Hepatocyte (in vitro differentiated cells): ENCODE results near the gene DYNC1LI2. TPM values are rescaled to one million over a fixed set of nuclear protein-coding genes. Genes with fewer than 3 reads are reported as not detected.

Experiments
- DNase-seq: peaks from one replicate; pipeline ENCODE4 v3.0.0-alpha.2; 2016; ENCODE audit warnings: low spot score
- H2AFZ ChIP-seq: fragments of 200-600 bp; sonication (generic); 2 replicates; pipeline ENCODE4 v1.6.0; 2016; ENCODE audit warnings: antibody characterized with exemption, mild to moderate bottlenecking
- H3K27ac ChIP-seq: fragments of 200-600 bp; sonication (generic); 2 replicates; pipeline ENCODE4 v1.5.1; 2016; ENCODE audit warnings: mild to moderate bottlenecking
- H3K27me3 ChIP-seq: fragments of 200-600 bp; sonication (generic); 2 replicates; pipeline ENCODE4 v1.6.1; 2016
- H3K36me3 ChIP-seq: fragments of 200-600 bp; sonication (generic); replicated peaks from 2 replicates; pipeline ENCODE4 v1.5.1; 2016; ENCODE audit warnings: low read depth; ENCODE audit not compliant: insufficient read depth
- H3K4me1 ChIP-seq: fragments of 200-600 bp; sonication (generic); 2 replicates; pipeline ENCODE4 v1.5.1; 2016; ENCODE audit warnings: mild to moderate bottlenecking, moderate library complexity; ENCODE audit not compliant: insufficient read depth
- H3K4me2 ChIP-seq: fragments of 200-600 bp; sonication (generic); 2 replicates; pipeline ENCODE4 v1.6.0; 2016
- H3K4me3 ChIP-seq: fragments of 200-600 bp; sonication (generic); 2 replicates; pipeline ENCODE4 v1.5.1; 2016; ENCODE audit warnings: mild to moderate bottlenecking
- H3K79me2 ChIP-seq: fragments of 200-600 bp; sonication (generic); 2 replicates; pipeline ENCODE4 v1.6.0; 2017; ENCODE audit warnings: mild to moderate bottlenecking
- H3K9me2 ChIP-seq: fragments of 200-600 bp; sonication (generic); replicated peaks from 2 replicates; pipeline ENCODE4 v1.6.0; 2017; ENCODE audit warnings: mild to moderate bottlenecking; ENCODE audit not compliant: insufficient read depth
- H3K9me3 ChIP-seq: fragments of 200-600 bp; sonication (generic); 2 replicates; pipeline ENCODE4 v1.5.1; 2016; ENCODE audit warnings: low read depth, mild to moderate bottlenecking
- H4K20me1 ChIP-seq: fragments of 200-600 bp; sonication (generic); 2 replicates; pipeline ENCODE4 v1.6.0; 2016; ENCODE audit warnings: mild to moderate bottlenecking; ENCODE audit not compliant: insufficient read depth, poor library complexity, severe bottlenecking
- CTCF ChIP-seq: fragments of 200-600 bp; sonication (generic); IDR thresholded peaks from 2 replicates; pipeline ENCODE4 v1.5.1; 2016; ENCODE audit warnings: antibody characterized with exemption, mild to moderate bottlenecking; ENCODE audit not compliant: poor library complexity
- EZH2 ChIP-seq: fragments of 200-600 bp; sonication (generic); IDR thresholded peaks from 2 replicates; pipeline ENCODE4 v1.6.1; 2016; ENCODE audit warnings: antibody characterized with exemption, mild to moderate bottlenecking, borderline replicate concordance
- EZH2phosphoT487 ChIP-seq: fragments of 200-600 bp; sonication (generic); IDR thresholded peaks from one replicate; pipeline ENCODE4 v1.6.1; 2018; ENCODE audit warnings: antibody characterized with exemption, mild to moderate bottlenecking, low read depth, moderate library complexity; ENCODE audit not compliant: unreplicated experiment, severe bottlenecking
- WGBS: methylation state at CpG from one replicate; pipeline ENCODE4 v1.1.6; 2016; ENCODE audit warnings: low lambda C conversion rate; ENCODE audit errors: missing lambda C conversion rate; 5-methylcytosine and 5-hydroxymethylcytosine counted together
- polyA plus RNA-seq: library from polyadenylated mRNA; unstranded; fragments of >200 nt; fragmentation: Nextera tagmentation; extraction: Ambion mirVana; gene quantifications from 2 replicates; pipeline ENCODE4 v1.2.1, GENCODE V29; 2016
- total RNA-seq: library from RNA; depleted of rRNA; stranded (reverse); fragments of >200 nt; gene quantifications from 2 replicates; pipeline ENCODE4 v1.2.3, GENCODE V29; 2014

DYNC1LI2 gene
- total and polyA plus RNA-seq, 2 experiments from 2014 or later: 97.3 to 99.1 TPM

- DNase-seq: no peak
- no peak overlapping the region for H3K4me2 ChIP-seq
- H3K36me3 ChIP-seq: no peaks in the 10 kb centered on the region
- no peaks in the 10 kb centered on the region for H3K9me2 ChIP-seq
- TF ChIP-seq EZH2: no peak
- TF ChIP-seq CTCF: no peak
- TF ChIP-seq EZH2phosphoT487: no peak
- H3K27ac ChIP-seq: no peak overlapping the region
- 62% methylated on average over 4 of the region's 4 CpGs for WGBS
- H2AFZ ChIP-seq: no peak overlapping the region
- peaks cover 16% of the 10 kb centered on the region for H3K4me1 ChIP-seq
- no peaks in the 10 kb centered on the region for H4K20me1 ChIP-seq
- H3K27me3 ChIP-seq: no peaks in the 10 kb centered on the region
- no peaks in the 10 kb centered on the region for H3K9me3 ChIP-seq
- H3K4me3 ChIP-seq: no peak overlapping the region
- no peaks in the 10 kb centered on the region for H3K79me2 ChIP-seq
Observed at GRCh38 chr16:66717776-66718175, 33.6 kb downstream of the DYNC1LI2 start.

- no peak overlapping the region for H3K4me3 ChIP-seq
- H3K27ac ChIP-seq: no peak overlapping the region
- H3K27me3 ChIP-seq: no peaks in the 10 kb centered on the region
- H4K20me1 ChIP-seq: no peaks in the 10 kb centered on the region
- peak; percentile 54 for DNase-seq
- no peaks in the 10 kb centered on the region for H3K79me2 ChIP-seq
- H3K9me3 ChIP-seq: no peaks in the 10 kb centered on the region
- no peaks in the 10 kb centered on the region for H3K9me2 ChIP-seq
- TF ChIP-seq CTCF (peak; percentile 51), EZH2phosphoT487 (no peak)
- 68% methylated on average over 12 of the region's 12 CpGs for WGBS
- H2AFZ ChIP-seq: no peak overlapping the region
- peaks cover 16% of the 10 kb centered on the region for H3K4me1 ChIP-seq
- H3K4me2 ChIP-seq: no peak overlapping the region
- H3K36me3 ChIP-seq: no peaks in the 10 kb centered on the region
Observed at GRCh38 chr16:66717112-66717675, 34.2 kb downstream of the DYNC1LI2 start.

GRCh38 chr16:66714654-66715307, 36.6 kb downstream of the DYNC1LI2 start:
- H4K20me1 ChIP-seq: no peaks in the 10 kb centered on the region
- 35% methylated on average over 6 of the region's 6 CpGs for WGBS
- no peaks in the 10 kb centered on the region for H3K27me3 ChIP-seq
- no peaks in the 10 kb centered on the region for H3K9me2 ChIP-seq
- DNase-seq: peak; percentile 64
- H3K9me3 ChIP-seq: no peaks in the 10 kb centered on the region
- no peak overlapping the region for H2AFZ ChIP-seq
- H3K36me3 ChIP-seq: no peaks in the 10 kb centered on the region
- H3K4me1 ChIP-seq: peaks cover 16% of the 10 kb centered on the region
- TF ChIP-seq CTCF (no peak), EZH2phosphoT487 (no peak), EZH2 (no peak)
- no peak overlapping the region for H3K4me2 ChIP-seq
- H3K79me2 ChIP-seq: no peaks in the 10 kb centered on the region
- no peak overlapping the region for H3K4me3 ChIP-seq
- peak overlapping the region; percentile 69 for H3K27ac ChIP-seq
